GM12878 (cell line): ENCODE results near the gene LAMC3. TPM values are rescaled to one million over a fixed set of nuclear protein-coding genes. Genes with fewer than 3 reads are reported as not detected.

Source experiments
- ATAC-seq: fragments of 200-7000 bp; cut with Tn5 transposase; 3 replicates; pipeline ENCODE4 v1.9.1; 2020; ENCODE audit warnings: mild to moderate bottlenecking, moderate library complexity
- BruUV-seq: library from RNA; stranded (reverse); fragments of 400-500 nt; replicated peaks from 2 replicates; lab custom pipeline; 2021; lab: Mats Ljungman, UMichigan
- CTCF ChIA-PET: fragments of 300-600 bp; sonication (Branson Sonifier 250); formaldehyde crosslinking; extraction: SDS; loops from one replicate; lab custom pipeline; 2021; ENCODE audit warnings: inconsistent platforms; lab: Yijun Ruan, JAX
- POLR2A ChIA-PET: fragments of 350-600 bp; formaldehyde crosslinking; extraction: SDS; loops from one replicate; lab custom pipeline; 2021; ENCODE audit warnings: inconsistent platforms; lab: Charles Lee
- RAD21 ChIA-PET: fragments of 300-600 bp; sonication (Branson Sonifier 250); formaldehyde crosslinking; loops from one replicate; lab custom pipeline; 2023; ENCODE audit warnings: antibody characterized with exemption; ENCODE audit not compliant: unreplicated experiment; lab: Charles Lee
- SMC1A ChIA-PET: fragments of 300-600 bp; sonication (Branson Sonifier 250); formaldehyde crosslinking; loops from one replicate; lab custom pipeline; 2023; ENCODE audit not compliant: unreplicated experiment, uncharacterized antibody; lab: Charles Lee
- DNase-seq: peaks from one replicate; pipeline ENCODE4 v3.0.0-alpha.2; 2011; ENCODE audit warnings: low read depth, low spot score
- FAIRE-seq: peaks from 3 replicates; lab custom pipeline; 2011; peaks lifted over from hg19 to GRCh38; lab: Jason Lieb, UNC
- H2AFZ ChIP-seq: 2 replicates; pipeline ENCODE4 v1.6.0; 2011; ENCODE audit warnings: low read depth, low read length, control low read depth; ENCODE audit not compliant: control insufficient read depth
- H3K27ac ChIP-seq: 2 replicates; pipeline ENCODE4 v1.5.1; 2011; ENCODE audit warnings: control low read depth; ENCODE audit not compliant: control insufficient read depth, insufficient read depth
- H3K27me3 ChIP-seq, 2 experiments: replicated peaks in 1 of 2; 2 replicates each; pipeline versions ENCODE4 v1.6.0 to v1.6.1; 2011; ENCODE audit warnings: low read length in 1 of 2; ENCODE audit not compliant: control insufficient read depth in 2 of 2, insufficient read depth in 2 of 2
- H3K36me3 ChIP-seq, 2 experiments: 2 replicates each; pipeline ENCODE4 v1.5.1; 2011; ENCODE audit warnings: low read length in 1 of 2; ENCODE audit not compliant: control insufficient read depth in 2 of 2, insufficient read depth in 2 of 2
- H3K4me1 ChIP-seq: 2 replicates; pipeline ENCODE4 v1.6.1; 2011; ENCODE audit warnings: mild to moderate bottlenecking, low read length, moderate library complexity, mixed read lengths; ENCODE audit not compliant: control insufficient read depth, insufficient read depth
- H3K4me2 ChIP-seq: 2 replicates; pipeline ENCODE4 v1.6.0; 2011; ENCODE audit warnings: control low read depth; ENCODE audit not compliant: control insufficient read depth, insufficient read depth
- H3K4me3 ChIP-seq: fragments of 200-600 bp; sonication (generic); 2 replicates; pipeline ENCODE4 v1.5.1; 2016
- H3K79me2 ChIP-seq: 2 replicates; pipeline ENCODE4 v1.6.0; 2011; ENCODE audit warnings: low read length; ENCODE audit not compliant: control insufficient read depth, insufficient read depth
- H3K9ac ChIP-seq: 2 replicates; pipeline ENCODE4 v1.8.0; 2011; ENCODE audit warnings: low read length, control low read depth, mixed read lengths; ENCODE audit not compliant: control insufficient read depth, insufficient read depth
- H3K9me3 ChIP-seq: replicated peaks from 3 replicates; pipeline ENCODE4 v1.5.1; 2011; ENCODE audit warnings: mild to moderate bottlenecking, low read length; ENCODE audit not compliant: control insufficient read depth, insufficient read depth
- H4K20me1 ChIP-seq: 2 replicates; pipeline ENCODE4 v1.6.0; 2011; ENCODE audit not compliant: control insufficient read depth, insufficient read depth
- CBFB ChIP-seq: IDR thresholded peaks from 2 replicates; pipeline ENCODE4 v1.6.1; 2016; ENCODE audit warnings: antibody characterized with exemption, low read depth
- E2F8 ChIP-seq: fragments of 450-650 bp; IDR thresholded peaks from 2 replicates; pipeline ENCODE4 v1.6.1; 2018; ENCODE audit warnings: mild to moderate bottlenecking, low read depth, moderate library complexity; ENCODE audit not compliant: partially characterized antibody
- ESRRA ChIP-seq: IDR thresholded peaks from 2 replicates; pipeline ENCODE4 v1.6.1; 2012; ENCODE audit warnings: mild to moderate bottlenecking, low read length, improper control_type of control experiment
- FOXK2 ChIP-seq: fragments of 450-650 bp; IDR thresholded peaks from 2 replicates; pipeline ENCODE4 v1.6.1; 2017; ENCODE audit warnings: mild to moderate bottlenecking, moderate library complexity
- TCF3 ChIP-seq: IDR thresholded peaks from 2 replicates; pipeline ENCODE4 v1.6.1; 2012; ENCODE audit warnings: low read depth, mild to moderate bottlenecking, low read length, borderline replicate concordance; ENCODE audit not compliant: insufficient read depth
- WGBS: methylation state at CpG from one replicate; pipeline ENCODE4 v1.1.6; 2016; ENCODE audit warnings: low lambda C conversion rate; ENCODE audit not compliant: insufficient replicate concordance, insufficient coverage; ENCODE audit errors: missing lambda C conversion rate; 5-methylcytosine and 5-hydroxymethylcytosine counted together
- in situ Hi-C: fragments of 300-500 bp; cut with MboI; formaldehyde crosslinking; loops from 9 replicates; pipeline ENCODE4 v1.14.3; 2018; ENCODE audit warnings: mixed read lengths
- intact Hi-C: fragments of 100-400 bp; cut with micrococcal nuclease; formaldehyde crosslinking; loops from one replicate; pipeline ENCODE4 v1.14.2; 2022; ENCODE audit not compliant: unreplicated experiment
- polyA plus RNA-seq, 11 experiments: library from polyadenylated mRNA; depleted of rRNA in 4 of 11; unstranded in 6 of 11; stranded (reverse) in 5 of 11; fragments of >200 nt; fragmentation: Nextera tagmentation in 4 of 11; fragmentation: Illumina TruSeq in 1 of 11; extraction: Ambion mirVana in 4 of 11; extraction: Trizol in 1 of 11; gene quantifications; 1 replicate in 1 of 11; 2 replicates in 10 of 11; pipeline versions ENCODE4 v1.2.1 to v1.2.3, GENCODE V29; 2011 to 2016; ENCODE audit warnings: inconsistent platforms in 2 of 11, missing spikeins in 2 of 11, low read depth in 1 of 11
- total RNA-seq, 4 experiments: library from RNA; depleted of rRNA in 3 of 4; stranded (reverse); fragments of >200 nt in 3 of 4; fragmentation: Illumina TruSeq in 1 of 4; extraction: Trizol in 1 of 4; gene quantifications; 2 replicates each; pipeline versions ENCODE4 v1.2.1 to v1.2.3, GENCODE V29; 2013 to 2021
- TF ChIP-seq, protein P1 (sequence below): IDR thresholded peaks from 2 replicates; pipeline ENCODE4 v1.6.1; 2012; ENCODE audit warnings: improper control_type of control experiment, low read depth, low read length; ENCODE audit not compliant: insufficient replicate concordance
- TF ChIP-seq, protein P2 (sequence below): fragments of 450-650 bp; IDR thresholded peaks from 2 replicates; pipeline ENCODE4 v1.6.1; 2017; ENCODE audit warnings: mild to moderate bottlenecking, low read depth, inconsistent platforms; ENCODE audit not compliant: poor library complexity, severe bottlenecking

Gene LAMC3
- total and polyA plus RNA-seq, 10 of the 15 experiments (the other 5 are each of a cell fraction or from before 2014, with no cell fraction given) = under 0.01 to 0.08 TPM; not detected in 8

GRCh38 chr9:131029574-131029952 is 20.6 kb downstream of the LAMC3 start:
- intact Hi-C loops = no loop called here
- H3K4me3 ChIP-seq = no peak overlapping the region
- no peak for ATAC-seq
- RAD21 ChIA-PET = no interaction called here
- 40% methylated on average over 3 of the region's 3 CpGs for whole genome bisulfite sequencing
- H3K79me2 ChIP-seq = no peaks in the 10 kb centered on the region
- peaks cover 0 to 2% of the 10 kb centered on the region in 2 experiments; a peak in 2 of 4 replicates for H3K27me3 ChIP-seq
- no peak overlapping the region for H3K4me2 ChIP-seq
- H2AFZ ChIP-seq = no peak overlapping the region
- no peaks in the 10 kb centered on the region for H3K4me1 ChIP-seq
- no peak for DNase-seq
- H3K9me3 ChIP-seq = no peaks in the 10 kb centered on the region
- BruUV-seq = no TSS peak
- CTCF ChIA-PET = no interaction called here
- H3K9ac ChIP-seq = no peak overlapping the region
- SMC1A ChIA-PET = no interaction called here
- no peaks in the 10 kb centered on the region for H4K20me1 ChIP-seq
- no peaks in the 10 kb centered on the region for H3K36me3 ChIP-seq
- no peak overlapping the region for H3K27ac ChIP-seq
- FAIRE-seq = no peak
- POLR2A ChIA-PET = no interaction called here
- no peak for TF ChIP-seq FOXK2
- TF ChIP-seq TCF3 = no peak
- no peak for TF ChIP-seq E2F8
- TF ChIP-seq, protein P1, sequence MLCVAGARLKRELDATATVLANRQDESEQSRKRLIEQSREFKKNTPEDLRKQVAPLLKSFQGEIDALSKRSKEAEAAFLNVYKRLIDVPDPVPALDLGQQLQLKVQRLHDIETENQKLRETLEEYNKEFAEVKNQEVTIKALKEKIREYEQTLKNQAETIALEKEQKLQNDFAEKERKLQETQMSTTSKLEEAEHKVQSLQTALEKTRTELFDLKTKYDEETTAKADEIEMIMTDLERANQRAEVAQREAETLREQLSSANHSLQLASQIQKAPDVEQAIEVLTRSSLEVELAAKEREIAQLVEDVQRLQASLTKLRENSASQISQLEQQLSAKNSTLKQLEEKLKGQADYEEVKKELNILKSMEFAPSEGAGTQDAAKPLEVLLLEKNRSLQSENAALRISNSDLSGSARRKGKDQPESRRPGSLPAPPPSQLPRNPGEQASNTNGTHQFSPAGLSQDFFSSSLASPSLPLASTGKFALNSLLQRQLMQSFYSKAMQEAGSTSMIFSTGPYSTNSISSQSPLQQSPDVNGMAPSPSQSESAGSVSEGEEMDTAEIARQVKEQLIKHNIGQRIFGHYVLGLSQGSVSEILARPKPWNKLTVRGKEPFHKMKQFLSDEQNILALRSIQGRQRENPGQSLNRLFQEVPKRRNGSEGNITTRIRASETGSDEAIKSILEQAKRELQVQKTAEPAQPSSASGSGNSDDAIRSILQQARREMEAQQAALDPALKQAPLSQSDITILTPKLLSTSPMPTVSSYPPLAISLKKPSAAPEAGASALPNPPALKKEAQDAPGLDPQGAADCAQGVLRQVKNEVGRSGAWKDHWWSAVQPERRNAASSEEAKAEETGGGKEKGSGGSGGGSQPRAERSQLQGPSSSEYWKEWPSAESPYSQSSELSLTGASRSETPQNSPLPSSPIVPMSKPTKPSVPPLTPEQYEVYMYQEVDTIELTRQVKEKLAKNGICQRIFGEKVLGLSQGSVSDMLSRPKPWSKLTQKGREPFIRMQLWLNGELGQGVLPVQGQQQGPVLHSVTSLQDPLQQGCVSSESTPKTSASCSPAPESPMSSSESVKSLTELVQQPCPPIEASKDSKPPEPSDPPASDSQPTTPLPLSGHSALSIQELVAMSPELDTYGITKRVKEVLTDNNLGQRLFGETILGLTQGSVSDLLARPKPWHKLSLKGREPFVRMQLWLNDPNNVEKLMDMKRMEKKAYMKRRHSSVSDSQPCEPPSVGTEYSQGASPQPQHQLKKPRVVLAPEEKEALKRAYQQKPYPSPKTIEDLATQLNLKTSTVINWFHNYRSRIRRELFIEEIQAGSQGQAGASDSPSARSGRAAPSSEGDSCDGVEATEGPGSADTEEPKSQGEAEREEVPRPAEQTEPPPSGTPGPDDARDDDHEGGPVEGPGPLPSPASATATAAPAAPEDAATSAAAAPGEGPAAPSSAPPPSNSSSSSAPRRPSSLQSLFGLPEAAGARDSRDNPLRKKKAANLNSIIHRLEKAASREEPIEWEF = no peak
- TF ChIP-seq, protein P2, sequence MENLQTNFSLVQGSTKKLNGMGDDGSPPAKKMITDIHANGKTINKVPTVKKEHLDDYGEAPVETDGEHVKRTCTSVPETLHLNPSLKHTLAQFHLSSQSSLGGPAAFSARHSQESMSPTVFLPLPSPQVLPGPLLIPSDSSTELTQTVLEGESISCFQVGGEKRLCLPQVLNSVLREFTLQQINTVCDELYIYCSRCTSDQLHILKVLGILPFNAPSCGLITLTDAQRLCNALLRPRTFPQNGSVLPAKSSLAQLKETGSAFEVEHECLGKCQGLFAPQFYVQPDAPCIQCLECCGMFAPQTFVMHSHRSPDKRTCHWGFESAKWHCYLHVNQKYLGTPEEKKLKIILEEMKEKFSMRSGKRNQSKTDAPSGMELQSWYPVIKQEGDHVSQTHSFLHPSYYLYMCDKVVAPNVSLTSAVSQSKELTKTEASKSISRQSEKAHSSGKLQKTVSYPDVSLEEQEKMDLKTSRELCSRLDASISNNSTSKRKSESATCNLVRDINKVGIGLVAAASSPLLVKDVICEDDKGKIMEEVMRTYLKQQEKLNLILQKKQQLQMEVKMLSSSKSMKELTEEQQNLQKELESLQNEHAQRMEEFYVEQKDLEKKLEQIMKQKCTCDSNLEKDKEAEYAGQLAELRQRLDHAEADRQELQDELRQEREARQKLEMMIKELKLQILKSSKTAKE = no peak
- no peak for TF ChIP-seq CBFB
- no peak for TF ChIP-seq ESRRA
- in situ Hi-C loops = no loop called here
